CD1c-positive myeloid dendritic cell (primary cell): ENCODE measurements around the gene SIM1.

ENCODE experiments used
- DNase-seq: peaks from one replicate; pipeline ENCODE4 v3.0.0-alpha.2; 2016; ENCODE audit errors: extremely low spot score

The SIM1 gene

GRCh38 chr6:100456908-100457235, 7.8 kb downstream of the SIM1 start:
- DNase-seq: no peak

DNA sequence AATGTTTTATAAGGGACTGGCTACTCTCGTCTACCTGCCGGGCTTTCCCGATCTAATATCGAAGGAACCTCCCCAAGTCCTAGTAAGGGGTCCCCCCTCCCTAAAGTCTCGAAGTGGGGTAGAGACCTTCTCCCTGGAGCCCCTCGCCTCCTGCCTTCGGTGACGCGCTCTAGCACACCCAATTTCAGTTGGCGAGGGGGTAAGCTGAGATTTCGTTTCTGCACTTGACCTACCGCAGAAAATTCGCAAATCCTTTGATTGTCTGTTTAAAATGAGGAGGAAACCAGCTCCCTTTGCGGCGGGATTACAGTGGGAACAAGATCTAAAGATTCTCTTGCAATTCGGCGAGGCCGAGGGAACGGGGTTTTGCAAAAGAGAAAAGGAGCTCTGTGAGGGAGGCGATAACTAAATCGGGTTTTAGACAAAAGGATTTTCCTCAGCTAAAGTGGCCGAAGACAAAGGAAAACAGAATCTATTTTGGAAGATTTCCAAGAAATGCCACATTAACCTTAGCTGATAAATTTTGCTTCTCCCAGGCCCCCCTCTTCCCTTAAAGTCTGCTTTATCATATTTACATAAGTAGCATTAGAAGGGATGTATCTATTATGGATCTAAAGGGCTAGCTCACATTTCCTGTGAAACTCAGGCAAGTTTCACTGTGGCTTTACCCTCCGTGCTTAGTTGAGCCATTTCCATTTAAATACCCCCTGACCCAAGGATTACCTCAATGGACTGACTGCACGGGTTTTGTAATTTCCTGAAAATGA, 8.4 kb downstream of the SIM1 start:
- no peak for DNase-seq

- DNase-seq: no peak
Observed at GRCh38 chr6:100455230-100456124, 9.2 kb downstream of the SIM1 start.

- DNase-seq: no peak
Observed at GRCh38 chr6:100454551-100455229, 10.0 kb downstream of the SIM1 start.

DNA sequence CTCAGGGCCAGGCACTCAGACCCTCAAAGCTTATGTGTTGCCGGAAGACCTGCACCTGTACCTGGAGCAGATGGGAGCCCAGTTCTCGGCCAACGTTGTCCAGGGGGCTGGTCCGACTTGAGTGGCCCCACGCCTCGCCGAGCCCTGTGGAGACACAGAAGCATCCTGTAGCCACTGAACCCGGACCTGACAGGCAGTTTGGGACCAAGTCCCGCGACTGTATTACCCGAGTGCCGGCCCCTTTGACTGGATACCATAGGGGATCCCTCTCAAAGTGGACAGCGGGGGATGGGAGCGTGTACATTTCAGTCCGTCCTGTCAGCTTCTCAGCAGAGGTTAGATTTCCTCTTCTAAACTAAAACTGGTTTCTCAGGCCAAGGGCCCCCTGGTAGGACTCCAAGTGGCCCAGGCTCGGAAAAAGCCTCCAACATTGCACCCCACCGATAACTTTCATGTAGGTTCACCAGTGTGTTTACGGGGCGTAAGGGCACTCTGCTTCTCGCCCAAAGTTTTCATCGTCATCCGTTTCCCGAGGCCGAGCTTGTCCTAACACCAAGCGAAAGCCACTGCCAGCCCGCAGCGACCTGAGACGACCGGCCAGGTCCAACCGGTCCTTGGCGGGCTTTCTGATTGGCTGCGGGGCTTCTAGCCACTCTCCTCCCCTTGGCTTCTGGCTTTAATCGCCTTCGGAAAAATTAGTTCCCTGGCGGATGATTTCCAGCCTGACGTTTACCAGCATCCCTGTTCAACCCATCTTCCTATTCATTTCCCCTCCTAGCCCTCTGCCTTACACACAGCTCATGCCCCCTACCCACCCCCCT, 10.8 kb downstream of the SIM1 start:
- DNase-seq: no peak

DNA sequence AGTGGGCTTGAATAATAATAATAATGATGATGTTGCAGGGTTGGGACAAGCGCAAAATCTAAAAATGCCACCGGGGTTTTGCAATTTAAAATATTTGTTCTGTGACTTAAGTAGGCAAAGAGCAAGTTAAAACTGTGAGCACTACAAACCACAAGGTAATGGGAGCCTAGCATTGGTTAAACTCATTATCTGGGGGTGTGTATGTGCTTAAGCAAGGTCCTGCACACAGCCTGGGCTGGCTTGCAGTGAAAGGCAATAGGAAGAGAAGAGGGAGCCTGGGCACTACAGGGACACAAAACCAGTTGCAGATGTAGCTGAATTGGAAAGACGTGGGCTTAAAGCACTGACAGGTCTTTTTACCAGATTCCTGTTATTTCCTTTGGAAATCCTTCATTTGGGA, 11.7 kb downstream of the SIM1 start:
- DNase-seq: no peak

DNA sequence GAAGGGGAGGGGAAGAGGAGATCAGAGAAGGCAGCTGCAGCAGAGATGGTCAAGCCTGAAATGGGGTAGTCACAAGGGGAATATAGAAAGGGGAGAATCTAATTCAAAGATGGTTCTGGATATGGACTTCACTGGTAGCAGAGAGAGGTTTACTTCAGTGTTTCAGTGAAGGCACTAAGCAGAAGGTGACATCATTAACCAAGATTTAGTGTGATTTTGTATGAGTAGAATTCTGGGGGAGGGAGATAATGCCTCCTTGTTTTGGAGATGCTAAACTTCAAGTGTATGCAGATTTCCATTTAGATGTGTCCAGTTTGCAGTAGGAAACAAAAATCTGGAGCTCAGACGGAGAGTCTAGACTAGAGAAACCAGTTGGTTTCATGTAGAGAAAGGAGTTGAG, 13.1 kb downstream of the SIM1 start:
- DNase-seq: no peak

- DNase-seq: no peak
Observed at GRCh38 chr6:100449239-100449691, 15.5 kb downstream of the SIM1 start.

DNA sequence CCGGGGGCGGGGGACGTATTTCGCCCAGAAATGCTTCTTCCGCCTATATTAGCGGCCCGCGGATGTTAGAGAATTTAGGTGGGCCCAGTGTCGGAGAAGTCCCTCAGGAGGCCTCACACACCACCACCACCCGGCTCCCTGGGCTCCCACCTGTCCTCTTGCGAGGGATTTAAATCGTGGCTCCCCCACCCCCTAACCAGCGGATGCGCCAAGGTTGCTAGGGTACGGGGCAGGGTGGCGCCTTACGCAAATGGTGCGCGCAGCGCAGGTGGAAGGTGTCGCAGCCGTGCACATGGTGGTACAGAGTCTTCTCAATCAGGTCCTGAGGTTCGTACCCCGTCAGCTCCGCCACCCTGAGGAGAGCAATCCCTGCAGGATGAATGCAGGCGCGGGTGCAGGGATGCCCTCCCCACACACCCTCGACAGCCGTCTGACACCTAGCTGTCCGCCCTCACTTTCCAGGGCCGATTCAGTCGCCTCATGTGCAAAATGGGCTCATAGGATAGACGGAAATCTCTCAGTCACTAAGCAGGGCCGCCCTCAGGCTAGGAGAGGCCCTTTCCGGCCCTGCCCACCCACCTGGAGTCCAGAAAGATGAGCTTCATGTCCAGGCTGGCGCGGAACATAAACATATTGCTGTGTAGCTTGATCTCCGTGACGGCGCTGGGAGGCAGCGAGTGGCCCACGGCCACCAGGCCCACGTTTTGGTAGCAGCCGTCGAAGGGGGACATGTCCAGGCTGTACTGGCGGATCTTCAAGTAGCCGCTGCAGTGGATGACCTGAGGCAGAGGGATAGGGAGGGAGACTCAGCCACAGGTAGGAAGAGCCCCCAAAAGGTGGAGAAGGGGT, 16.6 kb downstream of the SIM1 start:
- DNase-seq: no peak

- DNase-seq: no peak
Observed at GRCh38 chr6:100447081-100447899, 17.4 kb downstream of the SIM1 start.

- DNase-seq: no peak
Observed at GRCh38 chr6:100446115-100447080, 18.3 kb downstream of the SIM1 start.

DNA sequence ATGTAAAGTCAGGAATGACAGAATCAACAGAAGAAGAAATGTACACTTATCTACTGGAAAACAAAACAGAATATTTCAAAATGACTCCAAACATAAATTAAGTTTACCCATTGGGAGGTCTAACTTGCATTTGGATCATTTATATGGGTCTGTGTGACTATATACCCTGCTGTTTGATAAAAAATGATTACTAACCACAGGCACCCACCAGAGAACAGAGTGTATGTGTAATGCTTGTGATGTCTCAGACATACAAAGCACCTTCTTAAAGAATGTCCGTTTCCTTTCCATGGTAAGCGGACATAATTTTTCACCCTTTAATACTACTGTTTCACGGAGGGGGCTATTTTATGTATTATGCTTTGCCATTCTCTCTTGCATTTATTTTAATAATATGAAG, 19.2 kb downstream of the SIM1 start:
- no peak for DNase-seq

GRCh38 chr6:100440935-100441334, 23.8 kb downstream of the SIM1 start:
- no peak for DNase-seq

GRCh38 chr6:100435299-100435698, 29.4 kb downstream of the SIM1 start:
- no peak for DNase-seq

DNA sequence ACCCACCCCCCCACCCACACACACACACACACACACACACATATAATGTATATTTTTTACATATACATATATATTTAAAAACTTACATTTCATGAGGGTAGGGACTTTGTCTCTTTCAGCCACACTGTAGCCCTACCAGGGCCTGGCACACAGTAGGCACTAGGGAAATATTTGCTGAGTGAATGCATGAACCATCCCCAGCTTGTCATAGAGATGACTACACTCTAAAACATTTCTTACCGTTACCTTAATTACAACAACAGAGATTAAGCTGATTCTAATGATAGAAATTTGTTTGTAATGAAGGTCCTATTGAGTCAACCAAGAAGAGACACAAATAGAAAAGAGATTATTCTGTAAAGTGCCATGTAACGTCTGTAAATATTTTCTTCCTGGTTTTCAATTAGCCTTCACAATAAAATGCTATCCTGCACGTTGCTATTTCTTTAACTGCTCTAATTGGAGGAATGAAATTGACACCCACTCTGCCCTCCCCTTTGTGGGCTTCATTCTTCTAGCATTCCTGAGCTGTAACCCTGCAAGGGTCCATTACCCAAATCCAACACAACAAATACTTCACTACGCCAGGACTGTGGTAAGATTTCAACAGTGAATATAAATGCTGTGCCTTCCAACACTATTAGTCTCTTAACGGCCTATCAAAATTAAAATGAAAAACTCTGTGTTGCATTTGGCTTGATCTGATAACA, 30.8 kb downstream of the SIM1 start:
- DNase-seq: no peak

GRCh38 chr6:100432136-100432535, 32.6 kb downstream of the SIM1 start:
- no peak for DNase-seq

- DNase-seq: no peak
Observed at GRCh38 chr6:100430962-100431361, 33.8 kb downstream of the SIM1 start.

DNA sequence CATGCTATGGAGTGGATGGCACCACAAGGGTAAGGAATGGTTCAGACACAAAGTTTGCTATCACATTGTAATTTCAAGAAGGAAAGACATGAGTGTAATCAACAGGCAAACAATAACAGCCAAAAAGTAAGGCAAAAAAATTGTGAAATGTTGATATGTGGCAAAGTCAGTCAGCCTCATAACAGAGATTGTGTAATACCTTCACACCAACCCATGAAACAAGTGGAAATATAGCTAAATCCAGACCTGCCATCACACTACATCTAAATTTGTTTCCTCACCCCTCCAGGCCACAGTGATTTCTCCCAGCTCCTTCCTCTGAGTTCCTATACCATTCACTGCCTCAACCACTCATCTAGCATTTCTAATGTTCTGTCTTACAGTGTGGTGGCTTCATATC, 37.3 kb downstream of the SIM1 start:
- no peak for DNase-seq
